HG03066 (cell line): ENCODE results near the gene MED31.
A peak's percentile ranks its signal among the peaks of the same experiment; 100 is the strongest.
"Not testable (repeated sequence)": the region's sequence is repeated elsewhere in the genome, so short reads cannot be mapped to it uniquely, and the experiment has no call there.

Source experiments
- ATAC-seq: cut with Tn5 transposase; IDR thresholded peaks from one replicate; pipeline ENCODE4 v1.9.1; 2021; ENCODE audit warnings: low read depth; ENCODE audit not compliant: unreplicated experiment

Gene MED31

GRCh38 chr17:6651354-6651918, at the start of gene MED31, which contains the start of gene C17orf100:
TSS of gene MED31 (minus strand) at chr17:6651605. CDS start at chr17:6651528, 77 bp downstream.
TSS of gene C17orf100 (plus strand) at chr17:6651762. CDS start at chr17:6651914, 152 bp downstream.
- ATAC-seq = peak; percentile 88

- ATAC-seq = no peak
Measured at GRCh38 chr17:6700948-6701307, 49.5 kb upstream of the MED31 start.

GRCh38 chr17:6699997-6700947, 48.9 kb upstream of the MED31 start:
- no peak for ATAC-seq

DNA sequence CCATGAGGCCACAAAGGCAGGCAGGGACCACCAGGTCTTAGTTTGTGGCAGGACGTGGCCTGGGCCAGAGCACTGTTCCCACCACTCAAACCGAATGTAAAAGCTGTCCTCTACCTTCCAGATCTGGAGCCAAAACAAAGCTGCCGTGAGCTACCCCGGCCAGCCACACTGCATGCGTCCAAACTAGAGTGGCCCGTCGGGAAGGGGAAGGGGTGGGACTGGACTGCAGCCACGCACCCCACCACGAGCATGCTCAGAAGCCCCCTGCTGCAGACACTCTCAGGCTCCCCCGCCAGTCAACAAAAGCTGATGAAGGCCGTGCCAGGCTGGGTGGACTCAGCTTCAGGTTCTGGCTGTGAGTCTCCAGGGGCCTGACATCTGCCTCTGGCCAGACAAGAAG, 46.6 kb upstream of the MED31 start:
- ATAC-seq = no peak

GRCh38 chr17:6696906-6697305, 45.5 kb upstream of the MED31 start:
- no peak for ATAC-seq

DNA sequence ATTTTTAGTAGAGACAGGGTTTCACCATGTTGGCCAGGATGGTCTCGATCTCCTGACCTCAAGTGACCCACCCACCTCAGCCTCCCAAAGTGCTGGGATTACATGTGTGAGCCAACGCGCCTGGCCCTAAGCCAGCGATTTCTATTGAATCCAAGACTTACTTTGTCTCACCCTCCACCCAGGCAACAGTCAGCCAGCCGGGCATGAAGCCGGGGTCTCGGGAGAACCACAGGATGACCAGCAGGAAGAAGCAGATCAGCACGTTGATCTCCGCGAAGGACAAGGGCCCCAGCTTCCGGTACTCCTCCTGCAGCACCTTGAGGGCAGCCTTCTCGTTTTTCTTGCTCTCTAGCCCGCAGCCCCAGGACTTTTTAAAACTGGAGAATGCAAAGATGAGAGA, 44.2 kb upstream of the MED31 start:
- no peak for ATAC-seq

DNA sequence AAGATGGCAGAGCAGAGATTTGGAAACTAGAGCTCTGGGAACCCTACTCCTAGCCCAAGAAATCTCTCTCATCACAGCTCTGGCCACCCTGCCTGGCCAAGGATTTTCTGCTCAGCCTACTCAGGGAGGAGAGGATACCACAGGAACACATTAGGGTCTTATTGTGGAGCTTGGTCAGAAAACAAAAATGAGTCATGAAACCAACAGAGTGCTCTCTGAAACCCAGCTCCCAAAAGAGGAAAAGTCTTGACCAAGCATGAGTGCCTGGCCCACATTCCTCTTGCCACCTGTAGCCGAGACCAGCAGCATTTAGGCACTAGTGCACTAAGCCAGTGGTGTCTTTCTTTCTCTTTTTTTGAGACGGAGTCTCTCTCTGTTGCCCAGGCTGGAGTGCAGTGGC, 43.6 kb upstream of the MED31 start:
- no peak for ATAC-seq

GRCh38 chr17:6691958-6692357, 40.6 kb upstream of the MED31 start:
- ATAC-seq = not testable (repeated sequence)

GRCh38 chr17:6691546-6691945, 40.1 kb upstream of the MED31 start:
- ATAC-seq = no peak

GRCh38 chr17:6690641-6691040, 39.2 kb upstream of the MED31 start:
- ATAC-seq = no peak

GRCh38 chr17:6688944-6689343, 37.5 kb upstream of the MED31 start:
- no peak for ATAC-seq

DNA sequence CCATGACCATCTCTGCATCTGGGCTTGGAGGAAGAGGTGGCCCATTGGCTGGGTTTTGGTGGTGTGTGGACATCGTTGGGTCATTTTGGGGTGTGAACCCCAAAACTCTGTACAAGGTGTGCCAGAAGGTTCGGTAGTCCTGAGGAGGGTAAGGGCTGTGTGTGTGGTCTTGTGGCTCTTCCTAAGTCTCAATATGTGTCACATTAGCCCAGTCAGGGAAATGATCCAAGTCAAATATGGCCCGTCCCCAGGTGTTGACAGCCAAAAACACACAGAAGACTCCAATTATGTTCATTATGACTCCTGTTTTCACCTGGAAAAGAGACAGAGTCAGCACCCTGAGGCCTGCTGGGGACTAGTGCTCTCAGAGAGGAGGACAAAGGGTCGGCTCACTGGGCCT, 34.6 kb upstream of the MED31 start:
- ATAC-seq = no peak

DNA sequence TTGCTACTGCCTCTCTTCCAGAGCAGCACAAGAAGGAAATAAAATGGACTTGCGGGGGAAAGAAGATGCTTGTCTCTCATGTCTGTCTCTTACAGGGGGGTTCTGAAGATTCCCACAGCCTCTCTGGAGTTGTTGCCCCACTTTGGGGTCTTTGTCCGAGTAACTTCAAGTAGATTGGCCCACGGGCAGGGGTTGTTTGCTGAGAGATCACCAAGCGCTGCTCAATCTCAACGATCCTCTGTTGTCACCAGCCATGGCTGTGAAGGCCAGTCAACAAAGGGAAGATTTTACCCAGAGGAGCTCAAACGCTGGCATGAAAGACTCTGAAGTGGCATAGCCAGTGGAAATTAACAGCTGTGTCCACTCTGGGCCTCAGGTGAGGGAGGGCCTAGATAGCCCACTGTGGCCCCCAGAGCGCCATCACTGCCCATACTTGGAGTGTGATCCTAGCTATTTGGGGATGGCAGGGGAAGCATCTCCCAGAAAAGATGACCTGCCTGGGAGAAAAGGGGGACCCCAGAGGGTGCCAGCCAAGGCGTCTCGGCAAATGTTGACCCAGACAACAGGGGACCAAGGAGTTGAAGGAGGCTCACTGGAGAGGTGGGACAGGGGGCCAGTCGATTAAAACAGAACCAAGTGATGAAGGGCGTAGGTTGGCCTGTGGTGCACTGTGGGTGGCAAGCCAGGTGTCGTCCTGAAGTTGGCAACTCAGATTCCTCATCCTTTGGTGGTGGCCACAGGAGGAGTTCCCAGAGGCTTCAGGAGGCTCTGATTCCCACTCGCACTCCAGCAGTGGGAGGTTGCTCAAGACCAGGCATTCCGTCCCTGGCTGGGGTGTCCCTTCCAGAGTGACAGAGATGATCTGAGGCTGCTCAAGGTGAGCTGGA, 33.7 kb upstream of the MED31 start:
- no peak for ATAC-seq

DNA sequence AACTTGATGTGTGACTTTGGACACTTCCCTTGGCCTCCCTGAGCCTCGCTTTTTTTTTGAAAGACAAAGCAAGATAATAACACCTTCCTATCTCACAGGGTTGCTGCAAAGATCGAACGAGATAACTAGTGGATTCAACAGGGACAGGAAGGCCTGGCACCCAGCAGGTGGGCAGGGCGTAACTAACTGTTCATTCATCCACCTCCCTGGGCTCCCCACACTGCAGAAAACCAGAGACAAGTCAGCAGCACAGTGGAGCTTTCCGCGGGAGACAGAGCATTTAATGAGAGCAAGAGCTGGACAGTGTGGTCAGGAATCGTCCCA, 33.0 kb upstream of the MED31 start:
- ATAC-seq = no peak

GRCh38 chr17:6683730-6684459, 32.5 kb upstream of the MED31 start:
- ATAC-seq = no peak

- no peak for ATAC-seq
Measured at GRCh38 chr17:6683081-6683684, 31.8 kb upstream of the MED31 start.

- ATAC-seq = no peak
Measured at GRCh38 chr17:6682339-6682738, 30.9 kb upstream of the MED31 start.

- no peak for ATAC-seq
Measured at GRCh38 chr17:6681671-6682070, 30.3 kb upstream of the MED31 start.

- ATAC-seq = no peak
Measured at GRCh38 chr17:6681176-6681575, 29.8 kb upstream of the MED31 start.

- ATAC-seq = no peak
Measured at GRCh38 chr17:6679241-6679640, 27.8 kb upstream of the MED31 start.
